ENCODE results near the gene PRDM4. TPM values are rescaled to one million over a fixed set of nuclear protein-coding genes. Genes with fewer than 3 reads are reported as not detected.

The PRDM4 gene
- total RNA-seq: 21.2 TPM

- DNase-seq (ENCODE audit: low spot score in 2 of 2) (peak; percentile 95 to 96), FAIRE-seq (no peak)
Measured at GRCh38 chr12:107760809-107761501, at the start of gene PRDM4. PRDM4 (minus strand) TSS chr12:107761137; CDS start chr12:107760515, 622 bp downstream.

- DNase-seq (ENCODE audit: low spot score in 2 of 2) (no peak), FAIRE-seq (no peak)
Measured at GRCh38 chr12:107807471-107808150, 46.7 kb upstream of the PRDM4 start.

GRCh38 chr12:107805488-107806180, 44.7 kb upstream of the PRDM4 start:
- DNase-seq (ENCODE audit: low spot score in 2 of 2) (no peak), FAIRE-seq (no peak)

GRCh38 chr12:107803092-107803491, 42.2 kb upstream of the PRDM4 start:
- DNase-seq (ENCODE audit: low spot score in 2 of 2) (no peak), FAIRE-seq (no peak)

GRCh38 chr12:107801150-107801549, 40.2 kb upstream of the PRDM4 start:
- DNase-seq (ENCODE audit: low spot score in 2 of 2) (no peak), FAIRE-seq (no peak)

GRCh38 chr12:107798580-107798979, 37.6 kb upstream of the PRDM4 start:
- no peak for FAIRE-seq
- DNase-seq (ENCODE audit: low spot score in 2 of 2): no peak

- DNase-seq (ENCODE audit: low spot score in 2 of 2) (no peak), FAIRE-seq (no peak)
Measured at GRCh38 chr12:107794451-107794850, 33.5 kb upstream of the PRDM4 start.

- FAIRE-seq (no peak), DNase-seq (ENCODE audit: low spot score in 2 of 2) (no peak)
Measured at GRCh38 chr12:107791465-107792089, 30.6 kb upstream of the PRDM4 start.

GRCh38 chr12:107788690-107789458, 27.9 kb upstream of the PRDM4 start:
- FAIRE-seq: no peak
- no peak for DNase-seq (ENCODE audit: low spot score in 2 of 2)

GRCh38 chr12:107788281-107788680, 27.3 kb upstream of the PRDM4 start:
- FAIRE-seq (no peak), DNase-seq (ENCODE audit: low spot score in 2 of 2) (no peak)

- FAIRE-seq (no peak), DNase-seq (ENCODE audit: low spot score in 2 of 2) (no peak)
Measured at GRCh38 chr12:107783406-107784376, 22.8 kb upstream of the PRDM4 start.

GRCh38 chr12:107782067-107782466, 21.1 kb upstream of the PRDM4 start:
- no peak for DNase-seq (ENCODE audit: low spot score in 2 of 2)
- no peak for FAIRE-seq

- DNase-seq (ENCODE audit: low spot score in 2 of 2): no peak
- FAIRE-seq: no peak
Measured at GRCh38 chr12:107780298-107780697, 19.4 kb upstream of the PRDM4 start.

GRCh38 chr12:107779077-107779831, 18.3 kb upstream of the PRDM4 start:
- DNase-seq (ENCODE audit: low spot score in 2 of 2): no peak
- no peak for FAIRE-seq

GRCh38 chr12:107778383-107779025, 17.6 kb upstream of the PRDM4 start:
- DNase-seq (ENCODE audit: low spot score in 2 of 2) (no peak), FAIRE-seq (no peak)

GRCh38 chr12:107776171-107776570, 15.2 kb upstream of the PRDM4 start:
- FAIRE-seq: no peak

GRCh38 chr12:107775093-107775721, 14.3 kb upstream of the PRDM4 start:
- DNase-seq (ENCODE audit: low spot score in 2 of 2) (no peak), FAIRE-seq (no peak)

More at GRCh38 chr12:107776171-107776570, 15.2 kb upstream of the PRDM4 start:
- DNase-seq (ENCODE audit: low spot score in 2 of 2): no peak

All from frontal cortex (tissue), 4 donors.